Fibroblast of lung (primary cell): ENCODE measurements around the gene PKN3.

Source experiments
- CTCF ChIP-seq, 2 donors: IDR thresholded peaks in 1 of 2; conservative IDR thresholded peaks in 1 of 2; 1 replicate in 1 of 2; 2 replicates in 1 of 2; pipeline ENCODE4 v1.5.1; 2011 to 2012; ENCODE audit warnings: low read length in 2 of 2, control low read depth in 1 of 2, inconsistent platforms in 1 of 2, low read depth in 1 of 2, mild to moderate bottlenecking in 1 of 2
- EZH2 ChIP-seq: IDR thresholded peaks from 2 replicates; pipeline ENCODE4 v1.5.1; 2012; ENCODE audit warnings: low read length, control low read depth, mild to moderate bottlenecking; ENCODE audit errors: missing control alignments

- no peak for TF ChIP-seq CTCF (conservative IDR thresholded peaks at IDR 0.05 in 1 of 2, IDR thresholded peaks at IDR 0.05 in 1 of 2; ENCODE audit: low read depth in 1 of 2, low read length in 2 of 2)
- no peak for TF ChIP-seq EZH2
Measured at GRCh38 chr9:128723866-128724743, 21.8 kb downstream of the PKN3 start, which contains the start of gene ZDHHC12.
